Gastrocnemius medialis (tissue), 4 donors: ENCODE measurements around the gene TBK1.

Experiments
- POLR2A ChIP-seq, 2 donors: fragments of 450-650 bp; IDR thresholded peaks; one replicate each; pipeline ENCODE4 v1.6.1; 2017; ENCODE audit warnings: antibody characterized with exemption in 2 of 2, mild to moderate bottlenecking in 2 of 2, moderate library complexity in 2 of 2
- TF ChIP-seq, protein P1 (sequence below), 5 experiments: fragments of 450-650 bp in 3 of 5; fragments of 200-600 bp in 2 of 5; sonication (generic) in 2 of 5; IDR thresholded peaks in 4 of 5; conservative IDR thresholded peaks in 1 of 5; 1 replicate in 4 of 5; 2 replicates in 1 of 5; pipeline ENCODE4 v1.5.1; 2016 to 2019; ENCODE audit warnings: antibody characterized with exemption in 5 of 5, mild to moderate bottlenecking in 3 of 5, moderate library complexity in 3 of 5

DNA sequence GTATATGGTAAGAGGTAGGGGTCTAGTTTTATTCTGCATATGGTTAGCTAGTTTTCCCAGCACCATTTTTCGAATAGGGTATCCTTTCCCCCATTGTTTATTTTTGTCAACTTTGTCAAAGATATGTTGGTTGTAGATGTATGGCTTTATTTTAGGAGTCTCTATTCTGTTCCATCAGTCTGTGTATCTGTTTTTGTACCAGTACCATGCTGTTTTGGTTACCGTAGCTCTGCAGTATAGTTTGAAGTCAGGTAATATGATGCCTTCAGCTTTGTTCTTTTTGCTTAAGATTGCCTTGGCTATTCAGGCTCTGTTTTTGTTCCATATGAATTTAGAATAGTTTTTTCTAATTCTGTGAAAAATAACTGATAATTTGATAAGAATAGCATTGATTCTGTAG, 24.9 kb downstream of the TBK1 start:
- TF ChIP-seq, protein P1, sequence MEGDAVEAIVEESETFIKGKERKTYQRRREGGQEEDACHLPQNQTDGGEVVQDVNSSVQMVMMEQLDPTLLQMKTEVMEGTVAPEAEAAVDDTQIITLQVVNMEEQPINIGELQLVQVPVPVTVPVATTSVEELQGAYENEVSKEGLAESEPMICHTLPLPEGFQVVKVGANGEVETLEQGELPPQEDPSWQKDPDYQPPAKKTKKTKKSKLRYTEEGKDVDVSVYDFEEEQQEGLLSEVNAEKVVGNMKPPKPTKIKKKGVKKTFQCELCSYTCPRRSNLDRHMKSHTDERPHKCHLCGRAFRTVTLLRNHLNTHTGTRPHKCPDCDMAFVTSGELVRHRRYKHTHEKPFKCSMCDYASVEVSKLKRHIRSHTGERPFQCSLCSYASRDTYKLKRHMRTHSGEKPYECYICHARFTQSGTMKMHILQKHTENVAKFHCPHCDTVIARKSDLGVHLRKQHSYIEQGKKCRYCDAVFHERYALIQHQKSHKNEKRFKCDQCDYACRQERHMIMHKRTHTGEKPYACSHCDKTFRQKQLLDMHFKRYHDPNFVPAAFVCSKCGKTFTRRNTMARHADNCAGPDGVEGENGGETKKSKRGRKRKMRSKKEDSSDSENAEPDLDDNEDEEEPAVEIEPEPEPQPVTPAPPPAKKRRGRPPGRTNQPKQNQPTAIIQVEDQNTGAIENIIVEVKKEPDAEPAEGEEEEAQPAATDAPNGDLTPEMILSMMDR (IDR thresholded peaks at IDR 0.05 in 4 of 5, conservative IDR thresholded peaks at IDR 0.05 in 1 of 5) = no peak
- TF ChIP-seq POLR2A (IDR thresholded peaks at IDR 0.05) = no peak
